Fibroblast of skin of right quadriceps (primary cell): Measurements from ENCODE around the gene GABRB3.

Source experiments
- DNase-seq: peaks from one replicate; pipeline ENCODE4 v3.0.0-alpha.2; 2013

GABRB3 gene

GRCh38 chr15:26772154-26773066, at the start of gene GABRB3:
Gene GABRB3 (minus strand): TSS chr15:26773066.
- no peak for DNase-seq

DNA sequence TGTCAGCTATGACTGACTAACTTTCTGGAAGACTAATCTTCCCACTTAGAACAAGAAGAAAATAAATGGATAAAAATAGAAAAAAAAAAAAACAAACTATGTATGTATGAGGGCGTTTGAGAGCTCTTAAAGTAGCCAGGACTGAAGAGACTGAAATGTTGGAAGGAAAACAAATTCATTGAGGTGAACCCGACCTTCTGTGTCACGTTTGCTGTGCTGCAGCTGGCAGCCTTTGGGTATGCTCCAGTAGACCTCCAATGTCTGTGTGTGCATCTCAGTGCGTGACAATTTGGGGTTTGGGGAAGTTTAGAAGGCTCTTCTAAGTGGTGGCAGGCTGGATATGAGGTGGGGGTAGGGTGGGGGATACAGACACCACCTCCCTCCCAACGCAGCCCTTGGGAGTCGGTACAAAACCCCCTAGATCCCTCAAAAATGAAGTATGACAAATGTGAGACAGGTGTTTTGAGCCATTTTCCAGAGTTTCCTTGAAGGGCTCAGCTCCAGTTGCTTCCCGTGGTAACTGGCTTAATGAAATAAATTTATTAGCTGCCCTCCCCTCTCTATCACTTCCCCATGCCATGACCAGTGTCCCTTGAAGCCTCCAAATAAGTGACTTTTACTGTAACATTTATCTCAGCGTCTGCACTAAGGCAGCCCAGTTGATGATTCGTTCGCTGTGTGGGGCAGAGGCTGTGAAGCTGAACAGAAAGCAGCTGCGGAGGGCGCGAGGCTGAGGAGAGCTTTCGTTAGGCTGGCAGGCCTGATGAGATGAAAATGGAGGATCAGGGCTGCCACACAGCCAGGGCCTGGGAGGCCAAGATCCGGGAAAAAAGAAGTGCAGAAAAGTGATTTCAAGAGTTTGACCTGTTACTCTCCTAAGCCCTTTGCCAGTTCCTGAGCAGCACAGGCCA, 34.9 kb upstream of the GABRB3 start:
- DNase-seq: no peak

DNA sequence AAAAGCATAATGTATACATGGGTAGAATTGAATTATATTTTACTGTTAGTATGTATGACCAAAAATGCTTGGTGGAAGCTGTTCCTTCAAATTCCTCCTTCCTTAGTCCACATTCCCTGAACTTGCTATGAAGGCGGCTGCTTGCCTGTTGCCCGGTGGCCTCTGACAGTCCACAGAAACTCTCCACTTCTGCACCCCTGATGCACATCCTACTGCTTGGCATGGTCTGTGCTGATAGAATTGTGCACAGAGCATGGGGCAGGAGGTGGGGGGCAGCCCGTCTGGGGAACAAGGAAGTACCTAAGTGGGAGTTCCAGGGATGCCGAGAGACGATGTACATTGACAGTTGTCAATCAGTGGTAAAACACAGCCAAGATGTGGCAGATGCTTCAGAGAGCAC, 33.7 kb upstream of the GABRB3 start:
- DNase-seq: no peak

GRCh38 chr15:26806151-26806550, 33.3 kb upstream of the GABRB3 start:
- DNase-seq: no peak

DNA sequence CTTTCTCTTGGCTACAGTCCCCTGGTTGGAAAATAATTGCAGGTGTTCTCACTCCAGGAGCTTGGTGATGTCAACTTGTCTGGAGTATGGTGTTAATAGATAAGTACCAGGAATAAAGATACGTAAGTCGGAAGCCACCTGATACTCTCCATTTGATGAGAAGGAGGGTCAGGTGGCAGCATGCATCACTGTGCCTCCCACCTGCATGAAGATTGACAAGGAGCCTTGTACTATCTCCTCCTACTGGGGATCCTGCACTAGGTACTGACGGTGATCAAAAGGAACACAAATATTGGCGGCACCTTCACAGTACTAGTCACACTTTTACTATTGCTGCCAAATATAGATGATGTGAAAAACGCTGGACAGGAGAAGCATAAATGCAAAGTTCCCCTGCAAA, 32.6 kb upstream of the GABRB3 start:
- DNase-seq: no peak

GRCh38 chr15:26804063-26804804, 31.4 kb upstream of the GABRB3 start:
- no peak for DNase-seq

DNA sequence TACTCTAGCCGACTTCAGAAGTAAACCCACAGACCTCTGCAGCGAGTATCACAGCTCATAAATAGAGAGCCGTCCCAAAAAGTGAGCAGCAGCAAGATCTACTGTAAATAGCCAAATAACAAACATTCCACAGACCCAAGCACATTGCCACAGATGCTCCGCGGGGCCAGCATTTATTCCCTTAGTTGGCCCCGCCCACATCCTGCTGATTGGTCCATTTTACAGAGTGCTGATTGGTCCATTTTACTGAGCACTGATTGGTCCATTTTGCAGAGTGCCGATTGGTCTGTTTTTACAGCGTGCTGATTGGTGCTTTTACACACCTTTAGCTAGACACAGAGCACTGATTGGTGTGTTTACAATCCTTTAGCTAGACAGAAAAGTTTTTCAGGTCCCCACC, 17.3 kb upstream of the GABRB3 start:
- DNase-seq: no peak

- DNase-seq: no peak
Measured at GRCh38 chr15:26781816-26782215, 8.9 kb upstream of the GABRB3 start.

DNA sequence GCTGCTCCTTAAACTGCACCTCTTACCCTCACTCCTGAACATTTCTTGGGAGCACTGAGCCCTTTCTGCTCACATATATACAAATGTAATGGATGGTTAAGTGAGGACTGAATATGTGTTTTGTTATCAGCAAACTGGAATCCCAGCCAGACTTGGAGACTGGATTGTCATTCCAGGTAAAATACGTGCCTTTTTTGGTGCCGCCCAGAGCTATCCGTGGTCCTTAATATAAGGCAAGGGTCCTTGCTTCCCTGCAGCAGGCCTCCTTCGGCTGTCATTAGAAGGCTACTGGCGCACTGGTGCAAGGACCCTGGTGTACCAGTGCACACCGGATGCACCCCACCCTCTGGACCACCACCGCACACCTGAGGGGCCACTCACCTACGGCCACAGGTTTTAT, 1.1 kb upstream of the GABRB3 start:
- no peak for DNase-seq

GRCh38 chr15:26773067-26773877, 406 bp upstream of the GABRB3 start:
- DNase-seq: peak; percentile 3

GRCh38 chr15:26771578-26772153, 1.2 kb downstream of the GABRB3 start:
- DNase-seq: peak; percentile 14

DNA sequence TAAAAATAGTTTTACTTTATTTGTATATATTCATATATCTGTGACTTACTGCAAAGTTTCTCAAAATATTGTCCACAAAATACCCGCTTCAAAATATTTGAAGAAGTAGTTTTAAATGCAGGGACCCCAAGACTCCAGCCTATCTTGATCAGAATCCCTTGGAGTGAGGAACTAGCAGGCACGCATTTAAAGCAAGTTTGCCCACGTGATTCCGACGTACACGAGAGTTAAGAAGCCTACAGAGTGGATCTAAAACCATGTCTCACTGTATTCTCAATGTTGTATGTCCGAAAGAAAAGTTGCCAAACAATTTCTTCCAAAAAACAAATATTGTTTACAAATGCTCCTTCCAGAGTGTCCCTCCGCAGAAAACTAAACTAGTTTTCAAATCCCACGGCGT, 1.7 kb downstream of the GABRB3 start:
- DNase-seq: no peak

DNA sequence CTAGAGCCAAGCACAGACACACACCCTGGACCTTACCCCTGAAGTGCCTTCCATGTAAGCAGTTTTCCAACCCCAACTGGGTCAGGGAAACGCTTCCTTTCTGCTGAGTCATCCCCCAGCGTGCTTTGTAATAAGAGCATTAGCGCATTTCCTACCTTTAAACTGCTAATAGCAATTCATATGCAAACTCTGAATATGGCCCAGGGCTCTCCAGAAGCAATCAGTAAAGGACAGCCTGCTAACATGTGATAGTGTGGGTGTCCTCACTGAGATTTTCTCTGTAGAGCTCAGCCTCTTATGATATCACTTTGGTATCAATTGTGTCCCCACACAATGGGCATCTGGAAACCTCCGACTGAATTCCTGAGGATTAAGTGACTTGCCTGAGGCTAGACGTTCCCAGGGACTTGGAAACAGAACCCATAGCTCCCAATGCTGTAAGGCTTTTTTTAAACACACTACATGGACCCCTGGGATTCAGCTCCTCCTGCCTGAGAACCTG, 5.6 kb downstream of the GABRB3 start:
- DNase-seq: no peak

GRCh38 chr15:26766262-26766661, 6.6 kb downstream of the GABRB3 start:
- DNase-seq: no peak

- no peak for DNase-seq
Measured at GRCh38 chr15:26759986-26760385, 12.9 kb downstream of the GABRB3 start.

- no peak for DNase-seq
Measured at GRCh38 chr15:26758079-26758478, 14.8 kb downstream of the GABRB3 start.

DNA sequence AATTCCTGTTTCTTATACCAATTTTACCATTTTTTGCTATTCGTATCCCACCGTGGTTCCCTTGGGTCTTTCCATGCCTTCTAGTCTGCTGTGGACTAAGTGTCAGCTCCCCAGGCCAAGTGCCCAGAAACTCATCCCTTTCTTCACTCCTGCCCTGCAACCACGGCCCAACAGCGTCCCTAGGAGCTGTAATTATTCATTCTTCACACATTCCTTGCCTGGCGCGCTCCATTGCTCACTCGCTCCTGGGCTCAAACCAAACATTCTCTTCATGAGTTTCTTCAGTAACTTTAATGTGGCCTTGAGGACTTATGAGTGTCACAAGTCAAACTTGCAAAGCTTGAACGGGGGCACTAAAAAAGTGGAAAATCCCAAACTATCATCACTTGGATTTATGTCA, 15.7 kb downstream of the GABRB3 start:
- DNase-seq: no peak

DNA sequence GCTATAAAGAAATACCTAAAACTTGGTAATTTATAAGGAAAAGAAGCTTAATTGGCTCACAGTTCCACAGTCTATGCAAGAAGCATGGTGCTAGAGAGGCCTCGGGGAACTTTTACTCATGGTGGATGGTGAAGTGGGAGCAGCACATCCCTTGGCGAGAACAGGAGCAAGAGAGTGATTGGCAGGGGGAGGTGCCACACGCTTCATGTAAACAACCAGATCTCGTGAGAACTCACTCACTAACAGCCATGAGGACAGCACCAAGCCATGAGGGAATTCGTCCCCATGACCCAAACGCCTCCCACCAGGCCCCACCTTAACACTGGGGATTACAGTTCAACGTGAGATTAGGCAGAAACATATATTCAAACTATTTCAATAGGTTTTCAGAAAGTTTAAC, 28.0 kb downstream of the GABRB3 start:
- DNase-seq: no peak

GRCh38 chr15:26739791-26740190, 33.1 kb downstream of the GABRB3 start:
- no peak for DNase-seq

GRCh38 chr15:26738996-26739395, 33.9 kb downstream of the GABRB3 start:
- DNase-seq: no peak

- DNase-seq: no peak
Measured at GRCh38 chr15:26736502-26737248, 36.2 kb downstream of the GABRB3 start.
